ENCODE data around the gene FMNL2. TPM values are rescaled to one million over a fixed set of nuclear protein-coding genes. Genes with fewer than 3 reads are reported as not detected.

The FMNL2 gene
- total RNA-seq, 1 donor from 2014 or later = 15.7 TPM

DNA sequence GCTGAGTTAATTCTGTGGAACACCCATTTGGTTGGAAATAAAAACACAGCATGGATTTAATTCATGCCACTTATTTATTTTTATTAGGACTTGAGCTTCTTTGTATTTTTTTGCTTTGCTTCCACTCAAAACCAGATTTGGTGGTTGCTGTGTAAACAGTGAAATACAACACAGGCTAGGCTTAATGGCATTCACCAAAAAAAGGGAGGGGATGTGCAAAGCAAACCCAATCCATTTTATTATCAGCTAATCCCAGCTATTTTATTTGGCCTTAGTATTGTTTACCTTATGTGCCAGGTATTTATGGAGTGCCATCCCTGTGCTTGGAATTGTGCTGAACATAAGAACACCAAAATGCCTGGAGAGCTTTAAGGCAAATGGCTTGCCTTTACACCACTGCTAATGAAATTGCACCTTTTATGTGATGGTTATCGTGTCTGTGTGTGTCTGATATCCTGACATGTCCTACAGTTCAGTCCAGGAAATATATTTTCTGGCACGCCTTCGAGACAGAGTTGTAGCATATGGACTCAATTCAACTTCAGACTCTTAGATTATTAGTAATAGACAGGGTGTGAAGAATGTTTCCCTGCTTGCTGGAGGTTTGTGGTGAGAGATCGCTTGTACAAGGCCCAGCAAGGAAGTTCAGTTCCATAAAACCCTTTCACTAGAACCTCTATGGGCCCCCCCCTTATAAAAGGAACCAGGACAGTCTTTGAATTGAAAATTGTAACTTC is 282.6 kb downstream of the FMNL2 start:
- Histone ChIP-seq H3K4me1 (ENCODE audit: control insufficient read depth in 3 of 3, insufficient read depth in 3 of 3, low read length in 3 of 3) (peaks cover 13 to 28% (median 15%) of the 10 kb centered on the region in 3 donors), H3K27me3 (ENCODE audit: control insufficient read depth in 3 of 3, insufficient read depth in 3 of 3, low read length in 3 of 3) (no peaks in the 10 kb centered on the region), H3K9me3 (ENCODE audit: control insufficient read depth in 3 of 3, low read length in 3 of 3) (no peaks in the 10 kb centered on the region), H3K9ac (ENCODE audit: low read depth in 1 of 3, low read length in 3 of 3) (no peak overlapping the region), H3K27ac (ENCODE audit: low read depth, low read length) (no peak overlapping the region), H3K36me3 (ENCODE audit: control insufficient read depth in 3 of 3, insufficient read depth in 3 of 3, low read length in 3 of 3) (peaks cover 0 to 40% (median 14%) of the 10 kb centered on the region in 3 donors), H3K4me3 (ENCODE audit: low read length in 3 of 3) (no peak overlapping the region)

DNA sequence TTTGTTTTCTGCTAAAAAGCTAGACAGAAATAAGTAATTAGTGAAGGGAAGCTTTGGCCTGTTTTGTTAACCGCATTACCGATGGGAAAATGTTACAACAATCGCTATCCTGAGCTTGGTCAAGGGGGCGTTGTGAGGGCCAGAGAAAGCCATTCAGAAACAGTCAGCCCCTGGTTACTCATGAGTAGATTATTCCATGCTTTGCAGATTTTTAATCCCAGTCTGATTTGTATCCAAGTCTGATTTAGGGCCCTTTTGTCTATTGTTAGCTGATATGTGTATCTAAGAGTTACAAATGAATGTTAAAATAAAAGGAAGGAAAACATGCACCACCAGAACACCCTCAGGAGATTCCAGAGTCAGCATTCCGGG is 283.2 kb downstream of the FMNL2 start:
- Histone ChIP-seq H3K27me3 (ENCODE audit: control insufficient read depth in 3 of 3, insufficient read depth in 3 of 3, low read length in 3 of 3) (no peaks in the 10 kb centered on the region), H3K9me3 (ENCODE audit: control insufficient read depth in 3 of 3, low read length in 3 of 3) (no peaks in the 10 kb centered on the region), H3K4me1 (ENCODE audit: control insufficient read depth in 3 of 3, insufficient read depth in 3 of 3, low read length in 3 of 3) (peaks cover 13 to 25% (median 15%) of the 10 kb centered on the region in 3 donors), H3K36me3 (ENCODE audit: control insufficient read depth in 3 of 3, insufficient read depth in 3 of 3, low read length in 3 of 3) (peaks cover 0 to 41% (median 14%) of the 10 kb centered on the region in 3 donors), H3K4me3 (ENCODE audit: low read length in 3 of 3) (no peak overlapping the region), H3K27ac (ENCODE audit: low read depth, low read length) (no peak overlapping the region), H3K9ac (ENCODE audit: low read depth in 1 of 3, low read length in 3 of 3) (no peak overlapping the region)

DNA sequence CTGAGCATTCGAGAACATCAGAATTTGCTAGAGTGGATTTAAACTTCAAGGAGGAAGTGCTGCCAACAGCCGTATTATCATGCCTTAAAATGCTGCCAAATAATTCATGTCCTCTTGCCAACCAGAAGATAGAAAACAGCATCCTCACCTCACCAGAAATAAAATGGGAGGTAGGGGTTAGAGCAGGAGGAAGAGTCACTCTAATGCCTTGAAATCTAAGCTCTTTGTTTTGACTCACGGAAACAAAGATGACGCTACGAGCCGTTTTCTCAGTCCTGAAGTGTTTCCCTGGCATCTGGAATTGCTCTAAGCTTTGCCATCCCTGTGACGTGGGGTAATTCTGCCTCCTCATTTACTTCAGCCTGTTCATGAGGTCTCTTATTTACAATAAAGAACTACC is 285.2 kb downstream of the FMNL2 start:
- H3K4me3 ChIP-seq (ENCODE audit: low read length in 3 of 3) = no peak overlapping the region
- no peaks in the 10 kb centered on the region for H3K27me3 ChIP-seq (ENCODE audit: control insufficient read depth in 3 of 3, insufficient read depth in 3 of 3, low read length in 3 of 3)
- H3K9ac ChIP-seq (ENCODE audit: low read depth in 1 of 3, low read length in 3 of 3) = no peak overlapping the region
- peaks cover 0 to 40% (median 14%) of the 10 kb centered on the region in 3 donors for H3K36me3 ChIP-seq (ENCODE audit: control insufficient read depth in 3 of 3, insufficient read depth in 3 of 3, low read length in 3 of 3)
- H3K27ac ChIP-seq (ENCODE audit: low read depth, low read length) = peak overlapping the region; percentile 48
- H3K9me3 ChIP-seq (ENCODE audit: control insufficient read depth in 3 of 3, low read length in 3 of 3) = no peaks in the 10 kb centered on the region
- H3K4me1 ChIP-seq (ENCODE audit: control insufficient read depth in 3 of 3, insufficient read depth in 3 of 3, low read length in 3 of 3) = peaks cover 11 to 17% (median 13%) of the 10 kb centered on the region in 3 donors

DNA sequence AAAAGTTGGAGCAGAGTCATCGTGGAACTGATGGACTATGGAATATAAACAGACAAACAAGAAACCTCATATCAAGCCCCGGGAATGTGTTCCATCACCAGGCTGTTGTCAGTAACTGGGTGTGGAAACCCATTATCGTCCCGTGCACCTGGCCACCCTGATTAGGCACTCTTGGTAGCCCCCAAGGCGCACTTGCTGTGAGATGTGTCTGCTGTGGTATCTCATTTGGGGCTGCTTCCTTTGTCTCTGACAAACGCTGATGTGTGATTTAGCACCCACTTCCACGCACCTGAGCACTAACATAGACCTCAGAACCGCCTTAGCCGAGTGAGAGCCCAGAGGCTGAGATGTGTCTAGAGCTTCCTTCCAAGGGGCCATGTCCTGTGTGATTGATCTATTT is 286.0 kb downstream of the FMNL2 start:
- H3K27ac ChIP-seq (ENCODE audit: low read depth, low read length) = peak overlapping the region; percentile 48
- no peaks in the 10 kb centered on the region for H3K9me3 ChIP-seq (ENCODE audit: control insufficient read depth in 3 of 3, low read length in 3 of 3)
- H3K4me3 ChIP-seq (ENCODE audit: low read length in 3 of 3) = no peak overlapping the region
- no peaks in the 10 kb centered on the region for H3K27me3 ChIP-seq (ENCODE audit: control insufficient read depth in 3 of 3, insufficient read depth in 3 of 3, low read length in 3 of 3)
- peaks cover 9 to 15% (median 13%) of the 10 kb centered on the region in 3 donors for H3K4me1 ChIP-seq (ENCODE audit: control insufficient read depth in 3 of 3, insufficient read depth in 3 of 3, low read length in 3 of 3)
- H3K36me3 ChIP-seq (ENCODE audit: control insufficient read depth in 3 of 3, insufficient read depth in 3 of 3, low read length in 3 of 3) = peaks cover 0 to 38% (median 14%) of the 10 kb centered on the region in 3 donors
- H3K9ac ChIP-seq (ENCODE audit: low read depth in 1 of 3, low read length in 3 of 3) = no peak overlapping the region

DNA sequence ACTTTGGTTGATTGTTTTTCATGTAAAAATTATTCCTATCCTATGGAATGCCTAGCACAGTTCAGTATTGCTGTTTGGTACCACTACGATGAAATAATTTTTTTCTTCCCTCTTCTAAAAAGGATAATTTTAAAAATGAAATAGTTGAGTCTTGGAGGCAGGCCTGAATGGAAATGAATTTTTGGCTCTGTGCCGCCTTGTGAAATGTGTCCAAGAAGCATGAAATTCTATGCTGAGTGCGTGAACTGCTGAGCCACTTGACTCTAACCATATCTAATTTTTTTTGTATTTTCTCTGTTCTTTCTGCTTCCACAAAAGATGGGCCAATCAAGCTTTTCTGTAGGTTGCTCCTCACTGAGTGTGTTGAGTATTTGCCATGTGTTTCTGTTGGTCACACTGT is 287.2 kb downstream of the FMNL2 start:
- H3K4me3 ChIP-seq (ENCODE audit: low read length in 3 of 3) = no peak overlapping the region
- H3K27ac ChIP-seq (ENCODE audit: low read depth, low read length) = no peak overlapping the region
- H3K4me1 ChIP-seq (ENCODE audit: control insufficient read depth in 3 of 3, insufficient read depth in 3 of 3, low read length in 3 of 3) = peaks cover 7 to 15% (median 9%) of the 10 kb centered on the region in 3 donors
- H3K36me3 ChIP-seq (ENCODE audit: control insufficient read depth in 3 of 3, insufficient read depth in 3 of 3, low read length in 3 of 3) = peaks cover 0 to 33% (median 10%) of the 10 kb centered on the region in 3 donors
- no peak overlapping the region for H3K9ac ChIP-seq (ENCODE audit: low read depth in 1 of 3, low read length in 3 of 3)
- no peaks in the 10 kb centered on the region for H3K9me3 ChIP-seq (ENCODE audit: control insufficient read depth in 3 of 3, low read length in 3 of 3)
- no peaks in the 10 kb centered on the region for H3K27me3 ChIP-seq (ENCODE audit: control insufficient read depth in 3 of 3, insufficient read depth in 3 of 3, low read length in 3 of 3)

DNA sequence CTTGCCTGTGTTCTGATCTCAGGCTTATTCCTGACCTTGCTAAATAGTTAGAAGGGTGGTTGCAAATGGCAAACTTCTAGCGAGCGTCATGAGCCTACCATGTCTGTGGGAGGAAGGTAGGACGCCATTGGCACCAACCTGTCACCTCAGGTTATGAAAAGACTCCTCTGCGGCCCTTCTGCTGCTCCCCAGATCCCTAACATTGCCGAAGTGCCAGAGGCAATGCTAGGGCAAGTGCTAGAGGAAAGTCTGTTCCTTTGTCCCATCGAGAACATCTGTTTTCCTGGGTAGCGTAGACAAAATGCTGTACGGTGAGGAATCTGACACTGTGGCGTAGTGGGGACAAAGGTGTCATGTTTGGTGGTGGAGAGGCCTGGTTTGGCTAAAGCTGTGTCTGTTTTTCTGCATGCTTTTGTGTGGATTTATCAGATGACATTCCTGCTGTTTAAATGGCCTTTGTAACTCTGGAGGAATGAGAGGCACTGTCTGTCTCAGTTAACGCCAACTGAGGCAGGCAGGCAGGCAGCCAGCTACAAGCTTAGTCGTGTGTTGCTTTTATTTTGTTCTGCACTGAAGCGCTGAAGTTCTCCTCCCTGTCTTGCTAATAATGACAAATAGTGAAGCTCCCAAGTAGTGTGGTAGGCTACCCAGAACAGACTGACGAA is 288.2 kb downstream of the FMNL2 start:
- Histone ChIP-seq H3K4me3 (ENCODE audit: low read length in 3 of 3) (no peak overlapping the region), H3K27ac (ENCODE audit: low read depth, low read length) (no peak overlapping the region), H3K36me3 (ENCODE audit: control insufficient read depth in 3 of 3, insufficient read depth in 3 of 3, low read length in 3 of 3) (peaks cover under 1 to 28% (median 8%) of the 10 kb centered on the region in 3 donors), H3K9me3 (ENCODE audit: control insufficient read depth in 3 of 3, low read length in 3 of 3) (no peaks in the 10 kb centered on the region), H3K9ac (ENCODE audit: low read depth in 1 of 3, low read length in 3 of 3) (no peak overlapping the region), H3K27me3 (ENCODE audit: control insufficient read depth in 3 of 3, insufficient read depth in 3 of 3, low read length in 3 of 3) (no peaks in the 10 kb centered on the region), H3K4me1 (ENCODE audit: control insufficient read depth in 3 of 3, insufficient read depth in 3 of 3, low read length in 3 of 3) (peaks cover 7 to 15% (median 9%) of the 10 kb centered on the region in 3 donors)

DNA sequence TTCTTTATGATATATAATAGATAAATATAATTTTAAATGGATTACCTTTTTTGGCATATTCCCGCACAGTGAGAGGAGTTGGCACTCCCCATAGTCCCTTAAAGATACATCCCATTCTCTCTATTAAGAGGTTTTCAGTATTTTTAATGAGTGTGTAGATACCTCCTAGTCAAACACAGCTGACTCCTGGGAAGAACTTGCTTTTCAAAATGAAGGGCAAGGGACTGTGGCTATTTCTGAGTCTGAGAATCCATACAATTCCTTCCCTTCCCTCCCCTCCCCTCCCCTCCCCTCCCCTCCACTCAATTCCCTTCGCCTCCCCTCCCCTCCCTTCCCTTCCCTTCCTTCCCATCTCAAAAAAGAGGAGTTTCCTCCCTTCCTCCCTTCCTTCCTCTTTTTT is 288.8 kb downstream of the FMNL2 start:
- no peak overlapping the region for H3K9ac ChIP-seq (ENCODE audit: low read depth in 1 of 3, low read length in 3 of 3)
- no peaks in the 10 kb centered on the region for H3K27me3 ChIP-seq (ENCODE audit: control insufficient read depth in 3 of 3, insufficient read depth in 3 of 3, low read length in 3 of 3)
- H3K27ac ChIP-seq (ENCODE audit: low read depth, low read length) = no peak overlapping the region
- peaks cover 4 to 28% (median 12%) of the 10 kb centered on the region in 3 donors for H3K36me3 ChIP-seq (ENCODE audit: control insufficient read depth in 3 of 3, insufficient read depth in 3 of 3, low read length in 3 of 3)
- H3K9me3 ChIP-seq (ENCODE audit: control insufficient read depth in 3 of 3, low read length in 3 of 3) = no peaks in the 10 kb centered on the region
- H3K4me3 ChIP-seq (ENCODE audit: low read length in 3 of 3) = no peak overlapping the region
- H3K4me1 ChIP-seq (ENCODE audit: control insufficient read depth in 3 of 3, insufficient read depth in 3 of 3, low read length in 3 of 3) = peaks cover 7 to 15% (median 9%) of the 10 kb centered on the region in 3 donors

DNA sequence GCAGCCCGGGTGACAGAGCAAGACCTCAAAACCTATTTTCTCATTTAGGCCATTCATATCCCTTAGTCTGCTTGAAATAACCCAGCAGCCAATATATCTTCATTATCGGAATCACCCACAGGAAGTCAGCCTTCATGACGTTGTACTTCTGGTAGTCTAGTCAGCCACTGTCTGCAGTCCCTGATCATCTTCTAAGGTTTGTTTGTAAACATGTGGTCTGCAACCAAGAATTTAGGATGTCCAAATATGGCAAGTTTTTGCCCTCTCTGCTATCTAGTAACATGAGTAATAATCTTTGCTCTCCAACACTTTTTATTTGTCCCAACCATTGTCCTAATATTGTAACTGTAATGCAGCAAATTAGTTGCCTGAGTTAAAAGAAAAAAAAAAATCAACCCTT is 289.8 kb downstream of the FMNL2 start:
- no peaks in the 10 kb centered on the region for H3K9me3 ChIP-seq (ENCODE audit: control insufficient read depth in 3 of 3, low read length in 3 of 3)
- H3K36me3 ChIP-seq (ENCODE audit: control insufficient read depth in 3 of 3, insufficient read depth in 3 of 3, low read length in 3 of 3) = peaks cover 6 to 26% (median 17%) of the 10 kb centered on the region in 3 donors
- peaks cover 4 to 12% (median 8%) of the 10 kb centered on the region in 3 donors for H3K4me1 ChIP-seq (ENCODE audit: control insufficient read depth in 3 of 3, insufficient read depth in 3 of 3, low read length in 3 of 3)
- no peak overlapping the region for H3K4me3 ChIP-seq (ENCODE audit: low read length in 3 of 3)
- H3K9ac ChIP-seq (ENCODE audit: low read depth in 1 of 3, low read length in 3 of 3) = no peak overlapping the region
- H3K27me3 ChIP-seq (ENCODE audit: control insufficient read depth in 3 of 3, insufficient read depth in 3 of 3, low read length in 3 of 3) = no peaks in the 10 kb centered on the region
- H3K27ac ChIP-seq (ENCODE audit: low read depth, low read length) = no peak overlapping the region

DNA sequence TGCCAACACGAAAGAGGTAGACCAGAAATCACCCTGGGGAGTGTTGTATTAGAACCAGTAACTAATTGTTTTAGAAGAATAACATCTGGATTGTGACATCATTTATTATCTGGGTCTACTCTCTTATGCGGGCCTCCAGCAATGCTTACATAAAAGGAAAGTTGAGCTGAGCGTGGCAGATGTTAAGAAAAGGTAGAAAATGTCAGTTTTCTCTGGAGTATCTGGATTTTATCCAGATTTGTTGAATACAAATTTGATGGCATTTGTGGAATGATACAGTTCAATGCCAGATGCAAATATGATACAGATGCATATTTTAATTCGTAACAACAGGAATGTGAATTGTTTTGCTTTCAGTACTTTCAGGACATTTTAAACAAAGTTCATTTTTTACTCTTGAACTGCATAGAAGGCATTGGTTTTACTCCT is 292.0 kb downstream of the FMNL2 start:
- Histone ChIP-seq H3K9ac (ENCODE audit: low read depth in 1 of 3, low read length in 3 of 3) (no peak overlapping the region), H3K36me3 (ENCODE audit: control insufficient read depth in 3 of 3, insufficient read depth in 3 of 3, low read length in 3 of 3) (peaks cover 11 to 18% (median 14%) of the 10 kb centered on the region in 3 donors), H3K4me3 (ENCODE audit: low read length in 3 of 3) (no peak overlapping the region), H3K9me3 (ENCODE audit: control insufficient read depth in 3 of 3, low read length in 3 of 3) (no peaks in the 10 kb centered on the region), H3K27ac (ENCODE audit: low read depth, low read length) (no peak overlapping the region), H3K27me3 (ENCODE audit: control insufficient read depth in 3 of 3, insufficient read depth in 3 of 3, low read length in 3 of 3) (no peaks in the 10 kb centered on the region), H3K4me1 (ENCODE audit: control insufficient read depth in 3 of 3, insufficient read depth in 3 of 3, low read length in 3 of 3) (peaks cover 0 to 2% (median 0%) of the 10 kb centered on the region in 3 donors)

DNA sequence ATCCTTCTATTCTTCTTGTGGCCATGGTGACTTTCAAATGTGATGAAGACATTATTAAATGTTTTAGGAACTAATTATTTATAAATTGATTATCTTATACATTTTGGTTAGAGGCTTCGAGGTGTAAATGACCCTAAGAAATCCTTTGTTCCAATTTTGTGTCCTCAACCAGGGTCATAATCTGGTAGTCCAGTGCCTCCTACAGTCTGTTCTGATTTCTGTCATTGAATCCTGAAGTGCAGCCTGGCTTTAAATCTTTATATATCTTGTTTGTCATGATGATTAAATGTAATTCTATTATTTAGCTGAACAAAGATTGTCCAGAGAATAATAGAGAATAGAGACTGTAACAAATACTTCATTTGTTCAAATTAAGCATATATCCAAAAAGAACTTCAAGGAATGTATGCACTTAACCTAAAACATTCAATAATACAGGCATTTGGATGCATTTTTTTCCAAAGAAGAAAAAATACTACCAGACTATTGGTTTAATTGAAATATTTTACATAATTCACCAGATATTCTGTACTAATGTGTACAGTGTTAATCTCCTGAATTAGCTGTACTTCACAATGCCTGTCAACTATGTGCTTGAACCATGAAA is 292.5 kb downstream of the FMNL2 start:
- no peak overlapping the region for H3K27ac ChIP-seq (ENCODE audit: low read depth, low read length)
- no peaks in the 10 kb centered on the region for H3K4me1 ChIP-seq (ENCODE audit: control insufficient read depth in 3 of 3, insufficient read depth in 3 of 3, low read length in 3 of 3)
- no peak overlapping the region for H3K9ac ChIP-seq (ENCODE audit: low read depth in 1 of 3, low read length in 3 of 3)
- peaks cover 15 to 23% (median 19%) of the 10 kb centered on the region in 3 donors for H3K36me3 ChIP-seq (ENCODE audit: control insufficient read depth in 3 of 3, insufficient read depth in 3 of 3, low read length in 3 of 3)
- no peaks in the 10 kb centered on the region for H3K9me3 ChIP-seq (ENCODE audit: control insufficient read depth in 3 of 3, low read length in 3 of 3)
- H3K4me3 ChIP-seq (ENCODE audit: low read length in 3 of 3) = no peak overlapping the region
- H3K27me3 ChIP-seq (ENCODE audit: control insufficient read depth in 3 of 3, insufficient read depth in 3 of 3, low read length in 3 of 3) = no peaks in the 10 kb centered on the region

All from skeletal muscle tissue (tissue), 4 donors.